Measurements from ENCODE around the gene GIT1. TPM values are rescaled to one million over a fixed set of nuclear protein-coding genes. Genes with fewer than 3 reads are reported as not detected.

The GIT1 gene
- total and polyA plus RNA-seq, 2 experiments from 2014 or later = 37.5 to 52.1 TPM

DNA sequence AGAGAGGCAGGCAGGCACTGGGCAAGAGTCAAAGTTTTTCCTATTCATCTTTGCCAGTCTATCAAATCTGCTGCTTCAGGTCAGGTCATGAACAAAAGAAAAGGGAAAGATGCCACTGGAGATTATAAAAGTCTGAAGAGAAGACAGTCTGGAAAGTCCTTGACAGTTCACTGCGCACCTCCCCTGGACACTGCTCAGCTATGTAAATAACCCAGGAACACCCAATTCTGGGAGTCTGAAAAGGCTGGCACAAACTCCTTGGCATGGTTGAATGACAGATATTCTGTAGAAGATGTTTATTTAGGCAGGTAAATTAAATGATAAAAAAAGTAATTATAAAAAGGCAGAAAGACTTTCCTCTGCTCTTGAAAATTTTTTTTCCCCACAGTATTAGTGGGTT is 38.5 kb upstream of the GIT1 start:
- Histone ChIP-seq H3K27ac (no peak overlapping the region), H3K27me3 (no peaks in the 10 kb centered on the region), H3K4me1 (ENCODE audit: low read depth) (peaks cover 6% of the 10 kb centered on the region), H3K9me3 (ENCODE audit: low read depth) (no peaks in the 10 kb centered on the region), H3K36me3 (peaks cover 27% of the 10 kb centered on the region), H3K4me3 (no peak overlapping the region)
- DNase-seq (ENCODE audit: low read depth in 1 of 2, low spot score in 1 of 2) = no peak
- TF ChIP-seq CTCF (IDR thresholded peaks at IDR 0.05; ENCODE audit: low read depth, low read length) = no peak

- H3K9me3 ChIP-seq (ENCODE audit: low read depth) = no peaks in the 10 kb centered on the region
- no peak for TF ChIP-seq CTCF (IDR thresholded peaks at IDR 0.05; ENCODE audit: low read depth, low read length)
- H3K27ac ChIP-seq = no peak overlapping the region
- peaks cover 24% of the 10 kb centered on the region for H3K4me1 ChIP-seq (ENCODE audit: low read depth)
- no peaks in the 10 kb centered on the region for H3K27me3 ChIP-seq
- H3K4me3 ChIP-seq = no peak overlapping the region
- DNase-seq (ENCODE audit: low read depth in 1 of 2, low spot score in 1 of 2) = peak in 1 of 2 donors; percentile 60
- peaks cover under 1% of the 10 kb centered on the region for H3K36me3 ChIP-seq
These were observed 35.7 kb upstream of the GIT1 start for GRCh38 chr17:29625037-29625750.

DNA sequence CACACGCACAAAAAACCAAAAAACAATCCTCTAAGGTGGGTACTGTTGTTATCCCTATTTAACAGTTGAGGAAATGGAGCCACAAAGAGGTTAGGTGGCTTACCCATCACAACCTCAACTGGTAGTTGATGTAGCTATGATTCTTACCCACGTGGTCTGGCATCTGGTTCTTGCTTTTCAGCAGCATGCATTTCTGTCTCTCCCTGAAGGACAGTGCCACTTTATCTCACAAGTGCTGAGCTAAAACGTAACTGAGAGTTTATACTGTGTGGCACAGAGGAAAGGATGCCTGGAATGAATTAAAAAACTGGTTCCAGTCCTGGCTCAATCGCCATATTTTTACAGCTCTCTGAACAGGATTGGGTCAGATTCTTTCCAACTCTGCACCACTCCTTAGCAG is 35.1 kb upstream of the GIT1 start:
- no peaks in the 10 kb centered on the region for H3K27me3 ChIP-seq
- DNase-seq (ENCODE audit: low read depth in 1 of 2, low spot score in 1 of 2) = no peak
- H3K36me3 ChIP-seq = no peaks in the 10 kb centered on the region
- H3K4me3 ChIP-seq = no peak overlapping the region
- H3K4me1 ChIP-seq (ENCODE audit: low read depth) = peaks cover 30% of the 10 kb centered on the region
- no peak for TF ChIP-seq CTCF (IDR thresholded peaks at IDR 0.05; ENCODE audit: low read depth, low read length)
- H3K9me3 ChIP-seq (ENCODE audit: low read depth) = no peaks in the 10 kb centered on the region
- H3K27ac ChIP-seq = no peak overlapping the region

DNA sequence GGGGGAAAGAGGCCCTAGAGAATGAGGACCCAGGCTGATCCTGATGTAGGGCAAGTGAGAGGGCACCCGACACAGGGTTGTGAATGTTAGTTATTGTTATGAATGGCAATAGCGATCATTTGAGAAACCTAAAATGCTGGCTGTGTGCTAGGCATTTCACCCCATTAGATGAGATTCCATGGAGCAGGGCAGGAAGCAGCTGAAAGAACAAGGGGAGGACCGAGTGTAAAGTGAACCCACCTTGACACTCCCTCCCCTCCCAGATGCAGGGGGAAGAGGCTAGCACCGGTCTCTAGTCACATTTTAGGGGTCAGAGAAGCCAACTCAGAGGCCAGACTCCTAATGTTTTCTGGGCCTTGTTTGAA is 33.8 kb upstream of the GIT1 start:
- Histone ChIP-seq H3K27ac (peak overlapping the region; percentile 91), H3K9me3 (ENCODE audit: low read depth) (no peaks in the 10 kb centered on the region), H3K36me3 (no peaks in the 10 kb centered on the region), H3K4me1 (ENCODE audit: low read depth) (peaks cover 41% of the 10 kb centered on the region), H3K4me3 (peak overlapping the region; percentile 70), H3K27me3 (no peaks in the 10 kb centered on the region)
- no peak for TF ChIP-seq CTCF (IDR thresholded peaks at IDR 0.05; ENCODE audit: low read depth, low read length)
- DNase-seq (ENCODE audit: low read depth in 1 of 2, low spot score in 1 of 2) = no peak

DNA sequence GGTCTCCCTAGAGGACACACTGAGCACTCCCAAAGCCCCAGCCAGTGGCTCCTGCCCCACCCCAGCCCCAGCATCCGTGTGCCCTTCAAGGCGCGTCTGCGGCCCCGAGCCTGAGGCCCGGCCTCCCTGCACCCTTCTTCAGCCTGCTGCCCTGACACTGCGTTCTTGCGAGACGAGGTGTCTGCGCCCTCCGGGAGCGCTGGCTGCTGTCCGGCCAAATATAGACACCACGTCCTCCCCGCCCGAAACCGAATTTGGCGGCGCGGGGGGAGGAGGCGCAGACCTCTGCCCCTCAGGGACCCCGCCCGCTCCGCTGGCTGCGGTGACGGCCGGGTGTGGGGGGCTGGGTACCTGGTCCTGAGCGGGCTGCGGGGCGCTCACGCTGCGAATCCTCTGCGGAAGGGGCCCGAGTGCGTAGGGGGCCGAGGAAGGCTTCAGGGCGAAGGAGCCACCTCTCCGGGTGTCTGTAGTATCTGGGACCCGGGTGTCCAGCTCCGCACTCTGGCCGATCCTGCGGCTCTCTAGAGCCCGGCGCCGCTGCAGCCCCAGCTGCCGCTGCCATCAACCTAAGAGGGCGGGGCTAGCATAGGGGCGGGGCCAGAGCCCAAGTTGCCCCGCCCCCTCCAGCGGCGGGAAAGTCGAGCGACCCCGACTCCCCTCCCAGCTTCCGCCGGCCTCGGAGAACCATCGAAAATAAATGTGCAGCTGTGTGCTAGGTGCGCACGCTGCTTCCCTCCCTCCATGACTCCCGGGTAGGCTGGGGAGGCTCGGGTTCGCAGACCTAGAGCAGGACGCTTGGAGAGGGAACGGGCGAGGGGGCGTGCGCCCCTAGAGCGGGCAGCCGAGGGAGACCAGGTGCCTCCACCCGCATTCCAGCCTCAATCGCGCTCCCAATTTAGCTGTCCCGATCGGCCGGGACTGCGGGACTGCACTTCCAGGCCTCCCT is 33.2 kb upstream of the GIT1 start, which contains the start of gene CORO6:
Gene CORO6, minus strand, starts transcription at position 576 of the 946 bp plus-strand sequence. CDS start 1,491 bp downstream, outside the sequence.
- peak; percentile 59 to 92 for DNase-seq (ENCODE audit: low read depth in 1 of 2, low spot score in 1 of 2)
- peaks cover 45% of the 10 kb centered on the region for H3K4me1 ChIP-seq (ENCODE audit: low read depth)
- H3K27me3 ChIP-seq = no peaks in the 10 kb centered on the region
- H3K27ac ChIP-seq = peak within 1 kb of the TSS; percentile 91
- no peaks in the 10 kb centered on the region for H3K36me3 ChIP-seq
- peak within 1 kb of the TSS; percentile 70 for H3K4me3 ChIP-seq
- no peaks in the 10 kb centered on the region for H3K9me3 ChIP-seq (ENCODE audit: low read depth)
- TF ChIP-seq CTCF (IDR thresholded peaks at IDR 0.05; ENCODE audit: low read depth, low read length) = no peak
